ENCODE measurements around the gene CAMTA1.

CAMTA1 gene

DNA sequence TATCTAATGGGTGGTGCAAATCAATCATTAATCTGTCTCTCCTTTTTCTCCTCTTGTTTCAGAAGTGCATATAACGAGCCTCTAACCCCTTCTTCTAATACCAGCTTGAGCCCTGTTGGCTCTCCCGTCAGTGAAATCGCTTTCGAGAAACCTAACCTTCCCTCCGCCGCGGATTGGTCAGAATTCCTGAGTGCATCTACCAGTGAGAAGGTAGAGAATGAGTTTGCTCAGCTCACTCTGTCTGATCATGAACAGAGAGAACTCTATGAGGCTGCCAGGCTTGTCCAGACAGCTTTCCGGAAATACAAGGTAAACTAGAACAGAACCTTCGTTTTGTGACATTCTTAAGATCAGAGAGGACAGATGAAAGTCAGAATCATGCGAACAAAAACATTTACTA is 960.5 kb downstream of the CAMTA1 start:
- no peak for DNase-seq

DNA sequence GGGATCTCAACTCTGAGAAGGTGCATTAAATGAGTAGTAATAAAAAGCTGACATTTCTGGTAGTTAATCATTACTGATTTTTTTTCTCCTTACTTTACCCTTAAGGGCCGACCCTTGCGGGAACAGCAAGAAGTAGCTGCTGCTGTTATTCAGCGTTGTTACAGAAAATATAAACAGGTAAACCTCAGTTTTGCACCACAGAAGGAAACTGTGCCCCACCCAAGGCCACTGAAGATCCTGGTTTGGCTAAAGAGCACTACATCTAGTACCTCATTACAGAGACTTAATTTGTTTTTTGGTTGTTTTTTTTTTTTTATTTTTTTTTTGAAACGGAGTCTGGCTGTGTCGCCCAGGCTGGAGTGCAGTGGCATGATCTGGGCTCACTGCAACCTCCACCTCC is 962.4 kb downstream of the CAMTA1 start:
- DNase-seq = no peak

GRCh38 chr1:7749126-7749525 is 963.9 kb downstream of the CAMTA1 start:
- DNase-seq = no peak

DNA sequence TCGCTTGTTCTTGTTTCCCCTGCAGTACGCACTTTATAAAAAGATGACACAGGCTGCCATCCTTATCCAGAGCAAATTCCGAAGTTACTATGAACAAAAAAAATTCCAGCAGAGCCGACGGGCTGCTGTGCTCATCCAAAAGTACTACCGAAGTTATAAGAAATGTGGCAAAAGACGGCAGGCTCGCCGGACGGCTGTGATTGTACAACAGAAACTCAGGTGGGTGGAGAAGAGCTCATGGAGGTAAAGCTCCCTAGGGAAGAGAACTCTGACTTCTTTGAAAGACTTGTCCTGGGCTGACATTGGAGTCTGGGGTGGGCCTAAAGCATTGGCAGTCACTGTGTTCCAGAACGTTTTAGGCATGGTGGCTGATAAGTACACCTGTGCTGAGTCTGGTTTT is 965.9 kb downstream of the CAMTA1 start:
- no peak for DNase-seq

DNA sequence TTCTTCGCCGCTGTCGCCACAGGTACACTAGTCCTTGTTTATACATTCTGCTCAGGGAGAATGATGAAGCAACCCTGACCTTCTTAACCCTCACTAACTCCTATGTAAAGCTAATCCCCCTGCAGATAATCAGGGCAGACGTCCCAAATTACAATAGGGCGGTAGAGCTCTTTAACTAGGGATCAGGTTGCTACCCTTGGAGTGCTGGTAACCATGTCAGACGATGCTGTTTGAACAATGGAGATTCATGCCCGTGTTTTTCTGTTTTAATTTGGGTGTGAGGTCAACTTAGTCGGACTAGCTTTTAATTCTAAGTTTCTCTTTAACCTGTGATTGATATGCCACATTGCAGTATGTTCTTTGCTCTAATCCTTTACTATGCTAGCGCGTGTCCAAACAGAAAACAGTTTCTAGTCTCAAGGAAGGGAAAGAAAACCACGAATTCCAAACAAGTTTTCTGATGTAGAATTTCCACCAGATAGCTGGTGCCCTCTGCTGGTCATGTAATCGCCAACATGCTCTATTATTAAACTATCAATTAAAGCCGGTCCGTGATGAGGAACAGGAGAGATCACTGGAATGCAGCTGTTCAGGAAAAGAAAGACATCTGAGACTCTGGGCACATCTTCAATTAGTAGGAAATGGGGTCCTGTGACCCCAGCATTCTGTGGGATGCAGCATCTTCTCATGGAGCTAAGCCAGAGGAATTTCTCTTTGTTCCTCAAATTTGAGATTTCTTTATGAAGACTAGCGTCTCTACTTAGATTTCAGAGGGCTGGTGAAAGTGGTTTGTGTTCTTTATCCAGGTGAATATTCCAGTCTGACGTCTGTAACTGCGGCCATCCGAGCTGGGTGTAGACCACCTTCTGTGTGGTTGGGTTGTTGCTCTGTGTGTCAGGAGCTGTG is 967.5 kb downstream of the CAMTA1 start:
- peak; percentile 29 for DNase-seq

- no peak for DNase-seq
Measured at GRCh38 chr1:7753641-7754040, 968.4 kb downstream of the CAMTA1 start.

- no peak for DNase-seq
Measured at GRCh38 chr1:7754234-7754633, 969.0 kb downstream of the CAMTA1 start.

DNA sequence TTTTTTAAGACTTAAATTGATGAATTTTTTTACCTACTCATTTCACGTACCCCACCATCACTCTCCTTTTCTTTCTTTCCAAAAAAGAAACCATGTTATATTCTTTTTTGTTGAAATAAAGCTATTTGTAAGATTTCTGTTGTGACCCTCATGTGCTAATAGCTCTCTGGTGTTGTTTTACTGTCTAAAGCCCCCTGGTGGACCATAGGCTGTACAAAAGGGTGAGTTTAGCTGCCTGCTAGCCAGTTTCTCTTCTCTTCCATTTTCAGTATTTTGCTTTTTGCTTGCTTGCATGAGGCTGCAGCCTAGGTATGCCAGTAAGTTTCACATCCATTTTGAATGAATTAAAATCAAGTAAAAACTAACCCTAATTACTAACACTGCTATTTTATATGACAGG is 970.2 kb downstream of the CAMTA1 start:
- DNase-seq = no peak

DNA sequence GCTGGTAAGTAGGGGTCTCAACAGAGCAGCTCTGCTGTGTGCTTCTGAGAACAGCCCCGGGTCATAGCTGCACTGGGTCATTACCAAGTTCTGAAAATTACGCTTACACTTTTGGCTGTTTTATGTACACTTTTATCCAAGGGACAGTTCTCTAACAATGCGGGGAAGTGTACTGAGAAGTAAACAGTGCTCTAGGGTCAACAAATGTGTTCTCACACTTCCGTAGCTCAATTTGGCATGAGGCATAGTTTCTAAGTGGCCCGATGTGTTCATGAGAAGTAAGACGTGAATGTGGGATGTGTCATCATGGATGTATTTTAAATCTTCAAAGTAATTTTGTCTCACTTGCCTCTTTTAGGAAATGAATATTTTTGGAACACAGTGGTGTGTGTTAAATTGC is 975.0 kb downstream of the CAMTA1 start:
- DNase-seq = no peak

DNA sequence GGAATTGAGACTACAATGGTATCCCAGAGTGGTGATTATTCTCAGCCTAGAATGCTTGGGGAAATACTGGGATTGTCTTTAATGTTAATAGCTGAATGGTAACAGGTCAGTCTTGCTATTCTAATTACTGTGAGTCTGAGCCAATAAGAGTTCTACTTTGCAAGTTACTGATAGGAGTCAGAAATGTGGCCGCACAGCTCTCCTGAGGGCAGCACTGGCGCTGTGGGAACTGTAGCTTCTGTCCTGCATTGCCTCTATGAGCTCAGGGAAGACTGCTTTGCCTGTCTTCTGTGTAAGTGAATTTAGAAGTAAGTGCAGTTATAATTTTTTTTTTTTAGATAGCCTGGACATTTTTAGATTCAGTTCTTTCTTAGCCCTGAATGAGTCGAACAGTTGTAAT is 975.8 kb downstream of the CAMTA1 start:
- DNase-seq = no peak

DNA sequence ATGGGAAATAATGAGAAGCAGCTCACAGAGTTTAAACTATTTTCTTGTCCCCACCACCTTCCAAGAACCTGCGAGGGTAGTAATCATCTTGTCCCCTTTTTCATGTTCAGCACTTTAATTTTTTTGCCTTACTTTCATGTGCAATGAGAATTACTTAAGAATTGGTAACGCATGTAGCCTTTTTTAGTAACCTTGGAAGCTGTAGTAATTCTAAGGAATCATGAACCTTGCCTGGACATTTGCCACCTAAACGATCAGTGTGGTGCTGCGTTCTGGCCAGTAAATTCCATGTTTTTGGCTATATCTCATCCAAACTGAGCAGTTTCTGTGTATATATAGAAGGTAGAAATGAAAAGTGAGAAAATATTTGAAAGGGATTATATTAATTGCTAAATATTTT is 981.9 kb downstream of the CAMTA1 start:
- no peak for DNase-seq

DNA sequence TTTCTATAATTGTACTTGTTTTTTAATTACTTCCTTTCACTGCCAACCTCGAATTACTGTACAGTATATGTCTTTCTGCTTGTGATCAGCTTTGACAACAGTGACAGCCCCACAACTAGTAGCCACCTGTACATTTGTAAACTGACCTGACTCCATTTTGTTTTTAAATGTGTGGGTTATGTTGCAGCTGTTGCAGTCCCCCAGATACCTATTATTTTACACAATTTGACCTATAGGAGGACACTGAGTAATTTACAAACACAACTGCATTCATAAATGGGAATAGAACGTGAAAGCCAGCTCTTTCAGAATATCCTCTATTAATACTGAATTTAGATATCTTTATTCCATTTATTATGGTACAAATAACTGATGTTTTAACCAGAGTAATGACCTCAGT is 983.3 kb downstream of the CAMTA1 start:
- no peak for DNase-seq

- no peak for DNase-seq
Measured at GRCh38 chr1:7769673-7770412, 984.6 kb downstream of the CAMTA1 start.

- DNase-seq = no peak
Measured at GRCh38 chr1:7770669-7770996, 985.4 kb downstream of the CAMTA1 start.

- peak; percentile 80 for DNase-seq
Measured at GRCh38 chr1:7770997-7771822, 986.0 kb downstream of the CAMTA1 start, which contains the start of gene VAMP3. TSS of gene VAMP3 (plus strand) at chr1:7771296. CDS start at chr1:7771384, 88 bp downstream.

GRCh38 chr1:7771823-7772299 is 986.6 kb downstream of the CAMTA1 start:
- no peak for DNase-seq

DNA sequence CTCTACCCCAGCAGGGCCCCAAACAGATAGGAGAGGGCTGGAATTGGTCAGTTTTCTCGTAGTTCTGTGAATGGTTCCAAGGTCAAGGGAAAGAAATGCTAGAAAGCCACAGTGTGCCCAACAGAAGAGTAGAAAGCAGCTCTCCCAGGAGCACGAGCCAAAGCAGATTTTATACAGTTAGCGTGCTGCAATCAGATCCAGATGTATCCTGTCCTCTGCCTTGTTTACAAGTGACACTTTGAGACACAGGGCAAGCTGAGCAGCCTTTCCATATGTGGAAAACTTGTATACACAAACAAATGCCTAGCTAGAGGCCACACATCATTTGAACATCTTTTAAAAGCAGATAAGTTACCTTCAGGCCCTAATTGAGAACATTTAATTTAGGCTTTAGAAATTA is 992.3 kb downstream of the CAMTA1 start:
- DNase-seq = no peak

- DNase-seq = no peak
Measured at GRCh38 chr1:7778133-7778628, 992.9 kb downstream of the CAMTA1 start.

DNA sequence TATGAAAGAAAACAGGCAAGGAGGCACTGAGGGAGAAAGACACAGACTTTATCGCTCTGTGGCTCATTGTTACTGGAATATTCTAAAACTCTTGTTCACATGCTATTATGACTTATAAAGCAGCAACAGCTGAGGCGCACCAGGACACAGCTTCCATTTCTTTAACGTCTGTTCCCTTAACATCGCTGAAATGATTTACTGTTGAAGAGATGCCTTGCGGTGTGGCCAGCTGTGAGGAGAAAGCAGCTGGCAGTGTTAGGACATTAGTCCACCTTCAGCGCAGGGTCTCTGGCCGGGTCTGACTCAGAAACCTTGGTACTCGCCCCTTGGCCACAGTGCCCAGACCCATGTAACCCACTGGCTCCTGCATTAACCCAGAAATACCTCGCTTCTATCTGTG is 995.7 kb downstream of the CAMTA1 start:
- no peak for DNase-seq

- DNase-seq = peak; percentile 47
Measured at GRCh38 chr1:7781501-7781900, 996.2 kb downstream of the CAMTA1 start.

DNA sequence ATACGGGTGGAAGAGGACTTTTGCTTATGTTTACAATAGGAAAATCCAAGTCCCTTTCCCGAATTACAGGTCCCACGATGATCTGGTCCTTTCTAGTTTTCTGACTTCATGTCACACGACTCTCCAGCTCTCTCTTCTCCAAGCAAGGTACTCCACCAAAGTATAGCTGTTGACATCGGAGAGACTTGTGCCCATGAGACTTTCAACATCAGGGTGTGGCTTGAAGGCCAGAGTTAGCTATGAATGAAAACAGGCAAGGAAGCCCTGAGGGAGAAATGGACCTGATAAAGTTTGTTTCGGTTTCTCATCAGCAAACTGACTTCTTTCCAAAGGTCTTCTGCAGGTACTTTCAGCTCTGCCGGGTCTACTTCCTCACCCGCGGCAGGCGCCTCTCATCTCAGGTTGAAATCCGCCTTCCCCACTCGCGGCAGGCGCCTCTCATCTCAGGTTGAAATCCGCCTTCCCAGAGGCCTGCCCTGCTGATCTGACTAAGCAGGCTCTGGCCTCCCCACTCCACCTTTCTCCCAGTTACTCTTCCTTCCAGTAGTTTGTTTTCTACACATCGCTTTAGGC is 996.8 kb downstream of the CAMTA1 start:
- no peak for DNase-seq

DNA sequence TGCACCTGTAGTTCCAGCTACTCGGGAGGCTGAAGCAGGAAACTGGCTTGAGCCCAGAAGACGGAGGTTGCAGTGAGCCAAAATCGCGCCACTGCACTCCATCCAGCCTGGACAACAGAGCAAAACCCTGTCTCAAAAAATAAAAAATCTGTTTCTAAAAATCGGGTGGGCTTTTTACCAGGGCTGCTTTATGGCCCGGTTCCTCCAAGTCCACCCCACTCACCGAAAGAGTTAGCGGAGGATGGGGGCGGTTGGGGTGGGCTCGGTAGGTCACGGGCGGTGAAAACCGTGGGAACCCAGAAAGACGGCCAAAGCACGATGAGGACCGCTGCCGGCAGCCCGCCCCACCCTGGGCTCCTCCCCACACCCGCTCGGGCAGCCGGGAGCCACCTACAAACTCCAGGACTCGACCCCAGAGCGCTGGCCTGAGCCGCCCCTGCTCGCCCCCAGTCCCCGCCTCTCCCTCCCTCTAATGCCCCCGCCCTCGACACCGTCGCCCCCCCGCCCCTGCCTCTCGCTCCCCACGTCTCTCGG is 998.0 kb downstream of the CAMTA1 start:
- peak; percentile 36 for DNase-seq

All from GDM1 (cell line).